Heart left ventricle (tissue), 16 donors: Measurements from ENCODE around the gene MAP2K5. TPM values are rescaled to one million over a fixed set of nuclear protein-coding genes. Genes with fewer than 3 reads are reported as not detected.

Experiments
- ATAC-seq, 4 donors: fragments of 200-7000 bp; cut with Tn5 transposase; one replicate each; pipeline ENCODE4 v1.9.1; 2020 to 2022; ENCODE audit warnings: moderate library complexity in 4 of 4, mild to moderate bottlenecking in 3 of 4, moderate number of reproducible peaks in 1 of 4
- DNase-seq, 5 donors: peaks; one replicate each; pipeline ENCODE4 v3.0.0-alpha.2; 2020
- H3K27ac ChIP-seq, 12 donors: fragments of 200-600 bp; sonication (generic) in 4 of 12; one replicate each; pipeline versions ENCODE4 v1.5.0 to v1.8.0; 2016 to 2022; ENCODE audit warnings: mild to moderate bottlenecking in 2 of 12
- H3K27me3 ChIP-seq, 9 donors: fragments of 200-600 bp; sonication (generic) in 2 of 9; one replicate each; pipeline versions ENCODE4 v1.5.1 to v1.8.0; 2016 to 2022; ENCODE audit warnings: mild to moderate bottlenecking in 3 of 9
- H3K36me3 ChIP-seq, 9 donors: fragments of 200-600 bp; sonication (generic) in 2 of 9; one replicate each; pipeline versions ENCODE4 v1.5.0 to v1.8.0; 2018 to 2022; ENCODE audit warnings: mild to moderate bottlenecking in 2 of 9
- H3K4me1 ChIP-seq, 12 donors: fragments of 200-600 bp; sonication (generic) in 4 of 12; one replicate each; pipeline versions ENCODE4 v1.5.0 to v1.8.0; 2016 to 2022; ENCODE audit warnings: mild to moderate bottlenecking in 3 of 12
- H3K4me3 ChIP-seq, 12 donors: fragments of 200-600 bp; sonication (generic) in 4 of 12; one replicate each; pipeline versions ENCODE4 v1.5.0 to v1.8.0; 2017 to 2022; ENCODE audit warnings: mild to moderate bottlenecking in 9 of 12, moderate library complexity in 4 of 12
- H3K9me3 ChIP-seq, 12 donors: fragments of 200-600 bp; sonication (generic) in 4 of 12; one replicate each; pipeline versions ENCODE4 v1.5.0 to v1.8.0; 2016 to 2022; ENCODE audit warnings: mild to moderate bottlenecking in 1 of 12
- CTCF ChIP-seq, 12 donors: fragments of 200-600 bp; sonication (generic) in 4 of 12; IDR thresholded peaks; one replicate each; pipeline versions ENCODE4 v1.5.0 to v1.8.0; 2018 to 2022; ENCODE audit warnings: antibody characterized with exemption in 12 of 12, mild to moderate bottlenecking in 5 of 12
- POLR2A ChIP-seq, 2 donors: fragments of 450-650 bp; IDR thresholded peaks; one replicate each; pipeline ENCODE4 v1.6.1; 2017; ENCODE audit warnings: antibody characterized with exemption in 2 of 2, mild to moderate bottlenecking in 2 of 2, moderate library complexity in 2 of 2
- WGBS, 4 donors: extraction: QIAGEN DNeasy Blood & Tissue Kit in 2 of 4; methylation state at CpG; one replicate each; pipeline versions ENCODE4 v1.1.5 to v1.1.7; 2013 to 2018; 5-methylcytosine and 5-hydroxymethylcytosine counted together
- intact Hi-C, 10 donors: fragments of 100-400 bp; cut with DNase I; formaldehyde crosslinking; loops; one replicate each; pipeline versions ENCODE4 v1.11.1 to v1.14.2; 2022
- polyA plus RNA-seq, 2 donors: library from polyadenylated mRNA; stranded (reverse); fragments of 200-250 nt; gene quantifications; one replicate each; pipeline ENCODE4 v1.2.3, GENCODE V29; 2013
- total RNA-seq, 9 donors: library from RNA; depleted of rRNA in 2 of 9; stranded (reverse); fragments of >200 nt in 2 of 9; fragmentation: NEBNext Ultra II Directional in 3 of 9; extraction: Animal tissue kit (Norgen Biotek cat#: 25700) in 3 of 9; gene quantifications; one replicate each; pipeline versions ENCODE4 v1.1.0 to v1.2.4, GENCODE V29; 2016 to 2023
- donor health status: ischemic (EF 13 %, LVEDD 7.1; RV severe dilation, severe dysfunction).
- donor health status: healthy with polysubstance abuse.
- donor health status: DM: no; HTN: yes; CAD: no.
- donor health status: DM: no; HTN: no; CAD: no.
- donor health status: ischemic (EF 25% LVEDD 6.9; RV normal size, moderate dysfunction).
- donor health status: ischemic (EF 25% LVEDD 5.7; RV mildly dilated, moderate dysfunction).
- donor health status: healthy.
- donor health status: DM: yes; HTN: yes; CAD: no.
- donor health status: ischemic (EF 35%, LVEDD 5.7; RV mildly dilated, moderate dysfunction).
- donor health status: nonischemic (EF 11% LVEDD 7.7; RV severe dilation, severe dysfunction).
- donor health status: DM: yes; HTN: yes; CAD: no.
- donor health status: PGD.
- donor health status: ischemic (EF 29% LVEDD 5.4; RV normal size, mild dysfunction).
- donor health status: nonischemic (EF 23%, LVEDD 6.1; RV moderate dilation, normal function).

The MAP2K5 gene
- total and polyA plus RNA-seq, 11 donors = 8.1 to 32.0 (median 19.1) TPM

- 87 to 92% (median 91%) methylated on average over 3 of the region's 3 CpGs for WGBS, 4 donors
- ATAC-seq = no peak
Observed at GRCh38 chr15:67641453-67641852, 99.0 kb downstream of the MAP2K5 start.

GRCh38 chr15:67646847-67647246 lies 104.3 kb downstream of the MAP2K5 start:
- intact Hi-C loops = no loop called here
- Histone ChIP-seq H3K4me3 (no peak overlapping the region), H3K27me3 (no peaks in the 10 kb centered on the region), H3K36me3 (peaks cover 0 to 34% (median 5%) of the 10 kb centered on the region in 9 donors), H3K9me3 (no peaks in the 10 kb centered on the region), H3K27ac (no peak overlapping the region), H3K4me1 (no peaks in the 10 kb centered on the region)
- TF ChIP-seq POLR2A (IDR thresholded peaks at IDR 0.05) (no peak), CTCF (IDR thresholded peaks at IDR 0.05) (no peak)
- WGBS, 4 donors = 55 to 70% (median 59%) methylated on average over 2 of the region's 2 CpGs
- ATAC-seq (no peak), DNase-seq (no peak)

More at GRCh38 chr15:67641453-67641852, 99.0 kb downstream of the MAP2K5 start:
- Histone ChIP-seq H3K4me1 (peaks cover 0 to 6% (median 0%) of the 10 kb centered on the region in 12 donors), H3K27me3 (no peaks in the 10 kb centered on the region), H3K9me3 (no peaks in the 10 kb centered on the region), H3K27ac (no peak overlapping the region), H3K36me3 (peaks cover 0 to 7% (median 2%) of the 10 kb centered on the region in 9 donors), H3K4me3 (no peak overlapping the region)
- no peak for DNase-seq
- TF ChIP-seq CTCF (IDR thresholded peaks at IDR 0.05) (no peak), POLR2A (IDR thresholded peaks at IDR 0.05) (no peak)
- intact Hi-C loops = no loop called here

- 95 to 100% (median 98%) methylated on average over 2 of the region's 2 CpGs for WGBS, 4 donors
- DNase-seq (no peak), ATAC-seq (no peak)
- no peaks in the 10 kb centered on the region for H3K27me3 ChIP-seq
- H3K27ac ChIP-seq = no peak overlapping the region
- H3K9me3 ChIP-seq = peaks cover 0 to 33% (median 17%) of the 10 kb centered on the region in 12 donors
- no peak for TF ChIP-seq POLR2A (IDR thresholded peaks at IDR 0.05)
- TF ChIP-seq CTCF (IDR thresholded peaks at IDR 0.05) = no peak
- H3K4me3 ChIP-seq = no peak overlapping the region
- H3K4me1 ChIP-seq = no peaks in the 10 kb centered on the region
- intact Hi-C loops = no loop called here
- H3K36me3 ChIP-seq = peaks cover 0 to 43% (median 7%) of the 10 kb centered on the region in 9 donors
Observed at GRCh38 chr15:67652586-67652985, 110.1 kb downstream of the MAP2K5 start.

- Histone ChIP-seq H3K4me3 (no peak overlapping the region), H3K9me3 (peaks cover 0 to 9% (median 3%) of the 10 kb centered on the region in 12 donors), H3K4me1 (no peaks in the 10 kb centered on the region), H3K36me3 (peaks cover 0 to 36% (median 12%) of the 10 kb centered on the region in 9 donors), H3K27me3 (no peaks in the 10 kb centered on the region), H3K27ac (no peak overlapping the region)
- ATAC-seq = no peak
- no peak for TF ChIP-seq CTCF (IDR thresholded peaks at IDR 0.05)
- intact Hi-C loops = no loop called here
- DNase-seq = no peak
Observed at GRCh38 chr15:67660446-67660845, 117.9 kb downstream of the MAP2K5 start.
